ENCODE measurements around the gene LPP.

LPP gene

DNA sequence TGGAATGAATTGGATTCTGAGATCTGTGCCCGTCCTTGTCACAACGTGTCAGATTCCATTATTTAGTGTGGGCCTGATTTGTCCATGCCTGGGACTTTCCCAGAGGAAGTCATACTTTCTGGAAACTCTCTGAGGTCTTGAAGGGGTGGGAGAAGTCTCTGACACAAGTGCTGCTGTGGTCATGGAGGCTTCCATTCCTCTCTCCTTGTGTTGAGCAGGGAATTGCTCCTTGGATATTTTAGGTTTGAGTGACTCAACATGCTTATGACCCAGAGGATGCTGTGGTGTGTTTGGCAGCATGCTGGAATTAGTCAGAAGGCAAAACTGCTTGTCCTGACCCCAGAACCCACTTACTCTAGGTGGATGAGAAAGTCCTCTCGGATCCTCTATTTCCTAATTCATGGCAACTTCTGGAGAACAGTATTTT lies 132.1 kb downstream of the LPP start:
- no peaks in the 10 kb centered on the region for H3K9me2 ChIP-seq (ENCODE audit: low read depth, low read length)
- H3K4me3 ChIP-seq (ENCODE audit: low read depth, low read length, poor library complexity, severe bottlenecking) = no peak overlapping the region
- H3K4me2 ChIP-seq (ENCODE audit: low read length) = no peak overlapping the region
- no peaks in the 10 kb centered on the region for H3K27me3 ChIP-seq (ENCODE audit: insufficient read depth, low read length)
- H3K9ac ChIP-seq (ENCODE audit: low read length) = no peak overlapping the region
- H3K9me3 ChIP-seq (ENCODE audit: low read length) = no peaks in the 10 kb centered on the region
- H3K79me2 ChIP-seq (ENCODE audit: insufficient read depth, low read length) = no peaks in the 10 kb centered on the region
- no peaks in the 10 kb centered on the region for H4K20me1 ChIP-seq (ENCODE audit: insufficient read depth, low read length)
- peaks cover 15% of the 10 kb centered on the region for H3K4me1 ChIP-seq (ENCODE audit: insufficient read depth, low read length, severe bottlenecking)
- no peak overlapping the region for H3K27ac ChIP-seq (ENCODE audit: low read depth, low read length, poor library complexity, severe bottlenecking)
- no peak overlapping the region for H2AFZ ChIP-seq (ENCODE audit: low read length)
- no peaks in the 10 kb centered on the region for H3K36me3 ChIP-seq (ENCODE audit: insufficient read depth, low read length)
- no peaks in the 10 kb centered on the region for H3F3A ChIP-seq (ENCODE audit: insufficient read depth, low read length)
- TF ChIP-seq, protein P1, sequence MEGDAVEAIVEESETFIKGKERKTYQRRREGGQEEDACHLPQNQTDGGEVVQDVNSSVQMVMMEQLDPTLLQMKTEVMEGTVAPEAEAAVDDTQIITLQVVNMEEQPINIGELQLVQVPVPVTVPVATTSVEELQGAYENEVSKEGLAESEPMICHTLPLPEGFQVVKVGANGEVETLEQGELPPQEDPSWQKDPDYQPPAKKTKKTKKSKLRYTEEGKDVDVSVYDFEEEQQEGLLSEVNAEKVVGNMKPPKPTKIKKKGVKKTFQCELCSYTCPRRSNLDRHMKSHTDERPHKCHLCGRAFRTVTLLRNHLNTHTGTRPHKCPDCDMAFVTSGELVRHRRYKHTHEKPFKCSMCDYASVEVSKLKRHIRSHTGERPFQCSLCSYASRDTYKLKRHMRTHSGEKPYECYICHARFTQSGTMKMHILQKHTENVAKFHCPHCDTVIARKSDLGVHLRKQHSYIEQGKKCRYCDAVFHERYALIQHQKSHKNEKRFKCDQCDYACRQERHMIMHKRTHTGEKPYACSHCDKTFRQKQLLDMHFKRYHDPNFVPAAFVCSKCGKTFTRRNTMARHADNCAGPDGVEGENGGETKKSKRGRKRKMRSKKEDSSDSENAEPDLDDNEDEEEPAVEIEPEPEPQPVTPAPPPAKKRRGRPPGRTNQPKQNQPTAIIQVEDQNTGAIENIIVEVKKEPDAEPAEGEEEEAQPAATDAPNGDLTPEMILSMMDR (IDR thresholded peaks at IDR 0.05; ENCODE audit: low read length) = no peak
- no peak for TF ChIP-seq EZH2 (IDR thresholded peaks at IDR 0.05; ENCODE audit: borderline replicate concordance, low read length)

DNA sequence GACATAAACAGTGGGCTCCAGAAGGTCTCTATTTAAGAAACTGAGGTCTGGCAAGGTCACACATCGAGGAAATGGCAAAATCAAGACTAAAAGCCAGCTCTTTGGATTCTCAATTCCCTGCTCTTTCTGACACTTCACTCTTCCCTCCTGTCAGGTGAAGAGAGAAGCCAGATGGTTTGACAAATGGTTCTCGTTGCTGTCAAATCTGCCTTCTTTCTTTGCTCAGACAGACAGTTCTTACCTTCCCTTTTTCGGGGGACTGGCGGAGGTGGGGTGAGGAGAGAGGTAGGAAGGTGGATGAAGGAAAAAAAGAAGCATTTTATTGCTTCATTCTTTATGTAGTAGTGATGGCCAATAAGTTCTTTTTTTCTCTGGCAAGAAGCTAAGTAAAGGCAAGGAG lies 133.4 kb downstream of the LPP start:
- no peaks in the 10 kb centered on the region for H3K79me2 ChIP-seq (ENCODE audit: insufficient read depth, low read length)
- no peak overlapping the region for H3K27ac ChIP-seq (ENCODE audit: low read depth, low read length, poor library complexity, severe bottlenecking)

DNA sequence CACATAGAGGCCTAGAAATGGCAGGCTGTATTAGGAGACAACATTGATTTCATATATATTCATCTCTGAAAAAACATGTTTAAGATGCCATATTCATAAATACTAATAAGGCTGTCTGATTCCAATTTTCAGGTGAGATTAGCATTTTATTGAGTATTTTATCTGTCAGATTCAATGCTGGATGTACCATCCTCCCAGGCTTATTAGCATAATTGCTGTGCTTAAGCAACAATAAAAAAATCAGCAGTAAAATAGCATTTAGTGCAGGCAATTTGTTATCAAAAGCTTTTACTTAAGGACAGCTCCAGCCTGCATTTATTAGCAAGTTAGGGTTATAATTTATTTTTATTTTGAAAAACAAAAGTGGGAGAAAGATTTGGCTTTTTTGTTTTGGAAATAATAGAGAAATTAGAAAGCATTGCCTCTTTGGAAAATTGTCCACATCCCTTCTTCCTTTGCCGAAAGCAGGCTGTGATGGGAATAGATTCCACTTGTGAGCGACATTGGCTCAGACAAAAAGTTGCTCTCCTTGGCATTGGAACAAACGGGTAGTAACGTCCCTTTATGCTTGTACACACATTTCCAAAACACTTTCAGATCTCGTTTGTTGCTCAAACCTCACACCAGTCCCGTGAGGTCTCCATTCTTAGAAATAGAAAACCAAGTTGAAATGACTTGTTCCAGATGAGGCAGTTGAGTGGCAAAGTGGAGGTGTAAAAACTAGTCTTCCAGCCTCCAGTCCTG lies 134.0 kb downstream of the LPP start:
- no peak overlapping the region for H3K4me2 ChIP-seq (ENCODE audit: low read length)
- H3K79me2 ChIP-seq (ENCODE audit: insufficient read depth, low read length) = no peaks in the 10 kb centered on the region
- H3K36me3 ChIP-seq (ENCODE audit: insufficient read depth, low read length) = no peaks in the 10 kb centered on the region
- H3K9me3 ChIP-seq (ENCODE audit: low read length) = no peaks in the 10 kb centered on the region
- peaks cover 24% of the 10 kb centered on the region for H3K4me1 ChIP-seq (ENCODE audit: insufficient read depth, low read length, severe bottlenecking)
- no peak overlapping the region for H3K4me3 ChIP-seq (ENCODE audit: low read depth, low read length, poor library complexity, severe bottlenecking)
- TF ChIP-seq, protein P1 (IDR thresholded peaks at IDR 0.05; ENCODE audit: low read length) = no peak
- no peak overlapping the region for H3K27ac ChIP-seq (ENCODE audit: low read depth, low read length, poor library complexity, severe bottlenecking)
- no peak overlapping the region for H2AFZ ChIP-seq (ENCODE audit: low read length)
- no peaks in the 10 kb centered on the region for H3K9me2 ChIP-seq (ENCODE audit: low read depth, low read length)
- no peaks in the 10 kb centered on the region for H4K20me1 ChIP-seq (ENCODE audit: insufficient read depth, low read length)
- no peak overlapping the region for H3K9ac ChIP-seq (ENCODE audit: low read length)
- H3K27me3 ChIP-seq (ENCODE audit: insufficient read depth, low read length) = no peaks in the 10 kb centered on the region
- no peaks in the 10 kb centered on the region for H3F3A ChIP-seq (ENCODE audit: insufficient read depth, low read length)

More for the DNA sequence above, 133.4 kb downstream of the LPP start:
- Histone ChIP-seq H3K36me3 (ENCODE audit: insufficient read depth, low read length) (no peaks in the 10 kb centered on the region), H3K9me2 (ENCODE audit: low read depth, low read length) (no peaks in the 10 kb centered on the region), H3F3A (ENCODE audit: insufficient read depth, low read length) (no peaks in the 10 kb centered on the region), H2AFZ (ENCODE audit: low read length) (no peak overlapping the region), H3K9ac (ENCODE audit: low read length) (no peak overlapping the region), H4K20me1 (ENCODE audit: insufficient read depth, low read length) (no peaks in the 10 kb centered on the region), H3K4me1 (ENCODE audit: insufficient read depth, low read length, severe bottlenecking) (peaks cover 24% of the 10 kb centered on the region), H3K4me2 (ENCODE audit: low read length) (no peak overlapping the region), H3K27me3 (ENCODE audit: insufficient read depth, low read length) (no peaks in the 10 kb centered on the region), H3K4me3 (ENCODE audit: low read depth, low read length, poor library complexity, severe bottlenecking) (no peak overlapping the region), H3K9me3 (ENCODE audit: low read length) (no peaks in the 10 kb centered on the region)
- no peak for TF ChIP-seq EZH2 (IDR thresholded peaks at IDR 0.05; ENCODE audit: borderline replicate concordance, low read length)
- TF ChIP-seq, protein P1 (IDR thresholded peaks at IDR 0.05; ENCODE audit: low read length) = no peak
